SKM-1 treated with dmso at 0.1 percent for 144 hours (cell line): Measurements from ENCODE around the gene SPOUT1.
A peak's percentile ranks its signal among the peaks of the same experiment; 100 is the strongest.
"Not testable (repeated sequence)": the region's sequence is repeated elsewhere in the genome, so short reads cannot be mapped to it uniquely, and the experiment has no call there.

ENCODE experiments used
- DNase-seq: peaks from one replicate; lab custom pipeline; 2025; ENCODE audit not compliant: unreplicated experiment; lab: John Stamatoyannopoulos, UW

The SPOUT1 gene

GRCh38 chr9:128829477-128830251, at the start of gene SPOUT1:
SPOUT1 (minus strand) TSS chr9:128829794; CDS start chr9:128829780, 14 bp downstream.
- DNase-seq: peak; percentile 91

- DNase-seq: no peak
Measured at GRCh38 chr9:128877852-128878251, 48.3 kb upstream of the SPOUT1 start.

- DNase-seq: not testable (repeated sequence)
Measured at GRCh38 chr9:128870941-128871265, 41.3 kb upstream of the SPOUT1 start.

DNA sequence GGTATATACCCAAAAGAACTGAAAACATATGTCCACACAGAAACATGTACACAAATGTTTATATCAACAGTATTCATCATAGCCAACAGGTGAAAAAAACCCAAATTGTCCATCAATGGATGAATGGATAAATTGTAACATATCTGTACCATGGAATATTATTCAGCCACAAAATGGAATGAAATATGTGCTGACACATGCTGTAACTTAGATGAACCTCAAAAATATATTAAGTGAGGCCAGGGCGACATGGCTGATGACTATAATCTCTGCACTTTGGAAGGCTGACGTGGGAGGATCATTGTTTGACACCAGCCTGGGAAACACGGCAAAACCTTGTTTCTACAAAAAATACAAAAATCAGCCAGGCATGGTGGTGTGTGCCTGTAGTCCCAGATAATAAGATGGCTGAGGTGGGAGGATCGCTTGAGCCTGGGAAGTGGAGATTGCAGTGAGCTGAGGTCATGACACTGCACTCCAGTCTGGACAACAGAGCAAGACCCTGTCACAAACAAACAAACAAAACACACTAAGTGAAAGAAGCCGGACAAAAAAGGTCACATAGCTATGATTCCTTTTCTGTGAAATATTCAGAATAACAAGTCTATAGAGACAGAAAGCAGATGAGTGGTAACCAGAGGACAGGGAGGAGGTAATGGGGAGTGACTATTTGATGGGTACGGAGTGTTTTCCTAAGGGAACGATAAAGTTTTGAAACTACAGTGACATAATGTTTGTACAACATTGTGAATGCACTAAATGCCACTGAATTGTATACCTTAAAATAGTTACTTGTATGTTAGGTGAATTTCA, 40.7 kb upstream of the SPOUT1 start:
- DNase-seq: no peak

- peak; percentile 27 for DNase-seq
Measured at GRCh38 chr9:128863647-128864046, 34.1 kb upstream of the SPOUT1 start.

DNA sequence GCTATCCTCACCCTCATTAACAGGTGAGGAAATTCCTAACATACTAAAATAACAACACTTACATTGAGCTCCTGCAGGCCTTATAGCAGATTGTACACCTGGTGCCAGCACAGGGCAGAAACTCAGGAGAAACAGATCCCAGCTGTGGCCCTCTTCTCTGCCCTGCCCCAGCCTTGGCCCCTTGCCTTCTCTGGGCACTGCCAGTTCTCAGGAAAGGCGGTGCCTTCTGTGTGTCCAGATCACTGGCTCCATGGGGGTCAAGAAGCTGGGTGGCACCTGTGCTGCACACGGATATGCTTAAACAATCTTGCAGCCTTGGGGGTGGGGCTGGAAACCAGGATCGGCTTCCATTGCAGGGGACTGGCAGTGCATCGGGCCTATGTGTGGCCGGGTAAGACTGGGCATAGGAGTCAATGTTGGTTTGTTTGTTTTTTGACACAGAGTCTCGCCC, 32.8 kb upstream of the SPOUT1 start:
- no peak for DNase-seq

DNA sequence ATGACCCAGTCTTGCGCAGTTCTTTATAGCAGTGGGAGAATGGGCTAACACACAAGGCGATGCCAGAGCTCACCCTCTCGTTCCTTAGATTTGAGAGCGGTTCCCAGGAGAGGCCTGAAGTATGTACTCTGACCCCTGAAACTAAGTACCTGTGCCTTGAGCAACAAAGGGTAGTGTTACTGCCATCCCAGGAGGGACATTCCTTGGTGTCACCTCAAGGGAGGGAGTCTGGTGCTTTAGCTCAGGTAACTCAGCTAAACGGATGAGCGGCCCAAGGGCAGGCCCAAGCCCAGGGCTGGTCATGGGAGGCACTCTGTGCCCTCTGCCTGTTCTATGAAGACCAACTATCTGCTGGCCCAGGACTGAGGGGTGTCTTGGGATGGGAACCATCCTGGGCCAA, 31.9 kb upstream of the SPOUT1 start:
- no peak for DNase-seq

DNA sequence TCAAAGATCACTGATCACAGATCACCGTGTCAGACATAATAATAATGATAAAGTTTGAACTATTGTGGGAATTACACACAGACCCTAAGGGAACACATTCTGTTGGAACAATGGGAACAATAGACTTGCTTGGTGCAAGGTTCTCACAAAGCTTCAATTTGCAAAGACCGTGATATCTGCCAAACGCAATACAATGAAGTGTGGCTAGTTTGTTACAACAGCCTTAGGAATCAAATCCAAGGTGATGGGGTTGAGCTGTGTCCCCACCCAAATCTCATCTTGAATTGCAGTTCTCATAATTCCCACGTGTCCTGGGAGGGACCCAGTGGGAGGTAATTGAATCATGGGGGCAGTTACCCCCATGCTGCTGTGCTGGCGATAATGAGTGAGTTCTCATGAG, 31.3 kb upstream of the SPOUT1 start:
- no peak for DNase-seq

GRCh38 chr9:128858476-128858875, 28.9 kb upstream of the SPOUT1 start:
- DNase-seq: not testable (repeated sequence)

- DNase-seq: not testable (repeated sequence)
Measured at GRCh38 chr9:128854454-128854853, 24.9 kb upstream of the SPOUT1 start.

DNA sequence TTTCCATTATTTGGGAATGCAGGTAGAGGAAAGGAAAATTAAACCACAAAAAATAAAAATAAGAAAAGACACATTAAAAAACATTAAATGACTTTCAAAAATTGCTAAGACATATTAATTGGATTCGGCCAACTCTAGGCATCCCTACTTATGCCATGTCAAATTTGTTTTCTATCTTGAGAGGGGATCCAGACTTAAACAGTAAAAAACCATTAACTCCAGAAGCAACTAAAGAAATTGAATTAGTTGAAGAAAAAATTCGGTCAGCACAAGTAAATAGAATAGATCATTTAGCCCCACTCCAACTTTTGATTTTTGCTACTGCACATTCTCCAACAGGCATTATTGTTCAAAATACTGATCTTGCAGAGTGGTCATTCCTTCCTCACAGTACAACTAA, 23.1 kb upstream of the SPOUT1 start:
- DNase-seq: not testable (repeated sequence)

- peak; percentile 40 for DNase-seq
Measured at GRCh38 chr9:128851779-128852600, 22.4 kb upstream of the SPOUT1 start.

DNA sequence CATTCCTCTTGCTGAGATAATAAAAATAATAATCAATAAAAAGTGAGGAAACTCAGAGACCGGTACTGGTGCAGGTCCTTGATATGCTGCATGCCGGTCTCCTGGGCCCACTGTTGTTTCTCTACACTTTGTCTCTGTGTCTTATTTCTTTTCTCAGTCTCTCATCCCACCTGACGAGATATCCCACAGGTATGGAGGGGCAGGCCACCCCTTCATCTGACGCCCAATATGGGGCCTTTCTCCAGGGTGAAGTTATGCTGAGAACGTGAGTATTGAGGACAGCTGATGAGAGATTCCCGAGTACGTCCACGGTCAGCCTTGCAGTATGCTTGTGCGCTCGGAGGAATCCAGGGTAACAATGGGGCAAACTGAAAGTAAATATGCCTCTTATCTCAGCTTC, 21.4 kb upstream of the SPOUT1 start:
- DNase-seq: not testable (repeated sequence)

DNA sequence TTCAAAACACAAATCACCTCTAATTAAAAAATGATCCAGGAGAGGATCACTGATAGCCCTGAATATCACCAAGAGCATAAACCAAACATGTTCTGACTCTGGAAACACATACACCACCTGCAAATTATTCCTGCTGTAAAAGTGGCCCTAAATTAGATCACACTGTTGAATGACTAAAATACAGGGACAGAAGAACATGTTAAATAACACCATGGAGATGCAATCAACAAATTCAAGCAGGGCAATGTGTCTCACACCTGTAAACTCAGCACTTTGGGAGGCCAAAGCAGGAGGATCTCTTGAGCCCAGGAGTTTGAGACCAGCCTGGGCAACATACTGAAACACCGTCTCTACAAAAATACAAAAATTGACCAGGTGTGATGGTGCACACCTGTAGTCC, 18.2 kb upstream of the SPOUT1 start:
- DNase-seq: no peak

- DNase-seq: no peak
Measured at GRCh38 chr9:128846680-128847030, 17.1 kb upstream of the SPOUT1 start.

DNA sequence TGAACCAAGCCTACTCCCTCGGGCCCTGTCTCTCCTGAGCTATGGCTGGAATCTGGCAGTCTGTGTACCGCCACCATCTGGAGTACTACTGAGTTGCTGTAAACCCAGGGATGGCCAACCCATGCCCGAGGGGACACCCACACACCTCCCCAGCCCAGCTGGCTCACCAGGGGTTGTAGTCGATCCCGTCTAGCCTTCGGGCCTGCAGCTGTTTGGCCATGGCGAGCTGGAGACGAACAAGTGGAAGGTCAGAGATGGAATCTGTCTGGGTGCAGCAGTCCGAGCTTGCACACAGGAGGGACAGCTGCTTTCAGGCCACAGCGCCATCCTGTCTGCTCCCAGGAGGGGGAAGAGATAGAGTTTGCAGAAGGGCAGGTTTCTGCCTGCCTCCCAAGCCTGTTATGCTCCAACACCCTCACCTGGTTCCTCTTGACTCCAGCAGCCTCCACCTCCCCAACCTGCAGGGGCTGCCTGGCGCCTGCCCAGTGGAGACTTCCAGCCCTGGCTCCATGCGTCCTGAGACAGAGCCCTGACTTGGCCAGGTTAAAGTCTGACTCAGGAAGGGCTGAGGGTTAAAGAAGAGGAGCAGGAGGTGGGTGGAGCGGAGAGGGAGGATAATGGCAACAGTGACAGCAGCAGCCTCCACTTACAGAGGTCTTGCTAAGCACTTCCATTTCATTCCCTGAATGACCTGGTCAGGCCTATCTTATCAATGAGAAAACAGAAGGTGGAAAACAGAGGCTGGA, 15.8 kb upstream of the SPOUT1 start:
- no peak for DNase-seq

GRCh38 chr9:128843171-128843570, 13.6 kb upstream of the SPOUT1 start:
- DNase-seq: not testable (repeated sequence)

GRCh38 chr9:128841694-128842492, 12.3 kb upstream of the SPOUT1 start:
- DNase-seq: no peak

- no peak for DNase-seq
Measured at GRCh38 chr9:128840524-128840923, 10.9 kb upstream of the SPOUT1 start.

DNA sequence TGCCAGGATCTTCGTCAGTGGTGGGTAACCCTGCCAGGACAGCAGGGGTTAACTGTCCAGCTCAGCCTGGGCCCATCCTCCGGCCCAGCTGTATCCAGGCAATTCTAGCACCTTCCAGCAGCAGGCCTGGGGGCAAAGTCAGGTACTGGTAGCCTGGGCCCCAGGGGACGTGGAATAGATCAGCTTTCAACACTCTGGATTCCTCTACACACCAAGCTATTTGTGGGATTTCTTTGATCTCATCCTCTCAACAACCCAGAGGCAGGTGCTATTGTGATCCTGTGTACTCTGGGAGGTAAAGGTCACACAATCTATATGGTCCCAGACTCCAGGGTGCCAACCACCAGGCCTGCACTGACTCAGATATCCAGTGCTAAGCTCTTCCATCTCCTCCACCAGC, 8.7 kb upstream of the SPOUT1 start:
- no peak for DNase-seq
